ENCODE data around the gene INHA.

DNA sequence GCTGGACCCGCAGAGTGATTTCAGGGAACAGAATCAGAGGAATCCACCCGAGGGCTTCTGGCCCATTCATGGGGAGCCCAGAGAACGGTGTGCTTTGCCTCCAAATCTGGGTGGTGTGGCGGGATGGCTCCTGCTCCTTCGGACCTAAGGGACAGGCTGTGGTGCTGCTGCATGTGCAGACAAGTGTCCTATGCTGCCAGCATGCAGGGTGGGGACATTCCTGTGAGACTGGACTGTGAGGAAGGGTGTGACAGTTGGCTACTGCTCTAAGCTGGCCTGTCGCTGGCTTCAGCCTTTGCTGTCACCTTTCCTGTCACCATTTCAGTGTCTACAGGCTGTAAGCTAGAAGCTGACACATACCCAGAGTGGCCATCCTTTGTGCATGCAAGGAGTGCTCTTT, 52.5 kb downstream of the INHA start:
- TF ChIP-seq, protein P1, sequence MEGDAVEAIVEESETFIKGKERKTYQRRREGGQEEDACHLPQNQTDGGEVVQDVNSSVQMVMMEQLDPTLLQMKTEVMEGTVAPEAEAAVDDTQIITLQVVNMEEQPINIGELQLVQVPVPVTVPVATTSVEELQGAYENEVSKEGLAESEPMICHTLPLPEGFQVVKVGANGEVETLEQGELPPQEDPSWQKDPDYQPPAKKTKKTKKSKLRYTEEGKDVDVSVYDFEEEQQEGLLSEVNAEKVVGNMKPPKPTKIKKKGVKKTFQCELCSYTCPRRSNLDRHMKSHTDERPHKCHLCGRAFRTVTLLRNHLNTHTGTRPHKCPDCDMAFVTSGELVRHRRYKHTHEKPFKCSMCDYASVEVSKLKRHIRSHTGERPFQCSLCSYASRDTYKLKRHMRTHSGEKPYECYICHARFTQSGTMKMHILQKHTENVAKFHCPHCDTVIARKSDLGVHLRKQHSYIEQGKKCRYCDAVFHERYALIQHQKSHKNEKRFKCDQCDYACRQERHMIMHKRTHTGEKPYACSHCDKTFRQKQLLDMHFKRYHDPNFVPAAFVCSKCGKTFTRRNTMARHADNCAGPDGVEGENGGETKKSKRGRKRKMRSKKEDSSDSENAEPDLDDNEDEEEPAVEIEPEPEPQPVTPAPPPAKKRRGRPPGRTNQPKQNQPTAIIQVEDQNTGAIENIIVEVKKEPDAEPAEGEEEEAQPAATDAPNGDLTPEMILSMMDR (IDR thresholded peaks at IDR 0.05): no peak
- TF ChIP-seq POLR2A (IDR thresholded peaks at IDR 0.05): no peak

Measured in lower leg skin (tissue), 3 donors.